GM12874 (cell line): ENCODE results near the gene SALL3.

ENCODE experiments used
- TF ChIP-seq, protein P1 (sequence below): IDR thresholded peaks from 2 replicates; pipeline ENCODE4 v1.5.1; 2011; ENCODE audit warnings: low read depth, mild to moderate bottlenecking, control low read depth, low read length, moderate library complexity; ENCODE audit not compliant: insufficient read depth

The SALL3 gene

DNA sequence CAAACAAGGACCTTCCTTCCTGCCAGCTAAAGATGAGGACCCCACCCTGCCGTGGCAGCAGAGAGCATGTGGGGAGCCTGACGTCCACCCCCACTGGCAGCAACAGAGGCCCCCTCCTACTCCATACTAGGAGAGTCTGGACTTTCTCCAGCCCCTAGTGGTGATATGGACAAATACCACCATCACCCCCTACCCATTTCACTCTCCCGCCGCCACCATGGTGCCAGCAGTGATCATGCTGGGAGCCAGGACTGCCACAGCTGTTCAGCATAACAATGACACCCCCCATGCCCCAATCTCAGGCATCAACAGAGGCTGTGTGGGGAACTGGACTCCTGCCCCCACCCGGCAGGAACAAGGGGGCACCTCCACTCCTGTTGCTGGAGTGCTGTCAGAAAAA, 46.9 kb downstream of the SALL3 start:
- TF ChIP-seq, protein P1, sequence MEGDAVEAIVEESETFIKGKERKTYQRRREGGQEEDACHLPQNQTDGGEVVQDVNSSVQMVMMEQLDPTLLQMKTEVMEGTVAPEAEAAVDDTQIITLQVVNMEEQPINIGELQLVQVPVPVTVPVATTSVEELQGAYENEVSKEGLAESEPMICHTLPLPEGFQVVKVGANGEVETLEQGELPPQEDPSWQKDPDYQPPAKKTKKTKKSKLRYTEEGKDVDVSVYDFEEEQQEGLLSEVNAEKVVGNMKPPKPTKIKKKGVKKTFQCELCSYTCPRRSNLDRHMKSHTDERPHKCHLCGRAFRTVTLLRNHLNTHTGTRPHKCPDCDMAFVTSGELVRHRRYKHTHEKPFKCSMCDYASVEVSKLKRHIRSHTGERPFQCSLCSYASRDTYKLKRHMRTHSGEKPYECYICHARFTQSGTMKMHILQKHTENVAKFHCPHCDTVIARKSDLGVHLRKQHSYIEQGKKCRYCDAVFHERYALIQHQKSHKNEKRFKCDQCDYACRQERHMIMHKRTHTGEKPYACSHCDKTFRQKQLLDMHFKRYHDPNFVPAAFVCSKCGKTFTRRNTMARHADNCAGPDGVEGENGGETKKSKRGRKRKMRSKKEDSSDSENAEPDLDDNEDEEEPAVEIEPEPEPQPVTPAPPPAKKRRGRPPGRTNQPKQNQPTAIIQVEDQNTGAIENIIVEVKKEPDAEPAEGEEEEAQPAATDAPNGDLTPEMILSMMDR, result no peak

DNA sequence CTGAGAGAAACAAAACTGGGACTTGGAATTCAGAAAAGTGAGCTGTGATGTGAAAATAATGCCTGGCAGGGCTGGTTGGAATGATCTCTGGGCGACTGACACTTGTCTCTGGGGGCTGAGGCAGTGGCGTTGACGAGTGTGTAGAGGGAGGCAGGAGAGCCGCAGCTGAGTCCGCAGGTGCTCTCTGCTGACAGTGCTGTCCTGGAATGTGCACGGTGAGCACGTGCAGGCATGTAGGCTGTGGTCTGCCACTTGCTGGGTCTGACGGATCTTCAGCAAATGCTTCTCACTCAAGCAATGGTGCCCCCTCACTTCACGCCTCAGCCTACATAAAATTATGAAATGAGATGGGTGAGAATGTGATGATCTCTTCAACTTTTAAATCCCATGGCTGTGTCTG, 51.1 kb downstream of the SALL3 start:
- TF ChIP-seq, protein P1, result no peak

DNA sequence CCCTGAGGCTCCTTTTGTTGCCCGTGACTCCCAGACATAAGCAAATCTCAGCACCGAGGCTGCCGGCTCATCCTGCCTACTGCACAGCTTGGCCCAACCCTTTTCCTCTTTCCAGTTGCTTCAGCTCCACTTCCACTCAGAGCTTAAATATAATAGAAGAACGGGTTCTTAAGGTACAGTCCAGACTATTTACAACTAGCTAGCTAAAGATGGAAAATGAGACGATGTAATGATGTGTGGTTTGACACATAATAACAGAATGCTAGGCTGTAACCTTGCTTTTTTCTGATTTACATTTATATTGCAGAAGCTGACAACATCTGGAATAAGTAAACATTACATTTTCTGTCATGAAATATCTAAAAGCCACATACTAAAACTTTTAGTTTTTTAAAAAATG, 62.7 kb downstream of the SALL3 start:
- TF ChIP-seq, protein P1, result no peak

DNA sequence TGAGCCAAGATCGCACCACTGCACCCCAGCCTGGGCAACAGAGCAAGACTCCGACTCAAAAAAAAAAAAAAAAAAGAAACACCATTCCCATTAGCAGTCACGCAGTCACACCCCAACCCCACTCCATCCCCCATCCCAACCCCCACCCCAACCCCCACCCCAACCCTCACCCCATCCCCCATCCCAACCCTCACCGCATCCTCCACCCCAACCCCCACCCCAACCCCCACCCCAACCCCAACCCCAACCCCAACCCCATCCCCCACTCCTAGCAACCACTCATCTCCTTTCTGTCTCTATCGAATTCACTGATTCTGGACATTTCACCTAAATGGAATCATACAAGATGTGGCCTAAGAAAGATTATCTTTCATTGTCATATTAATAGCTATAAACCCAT, 63.7 kb downstream of the SALL3 start:
- TF ChIP-seq, protein P1, result no peak

DNA sequence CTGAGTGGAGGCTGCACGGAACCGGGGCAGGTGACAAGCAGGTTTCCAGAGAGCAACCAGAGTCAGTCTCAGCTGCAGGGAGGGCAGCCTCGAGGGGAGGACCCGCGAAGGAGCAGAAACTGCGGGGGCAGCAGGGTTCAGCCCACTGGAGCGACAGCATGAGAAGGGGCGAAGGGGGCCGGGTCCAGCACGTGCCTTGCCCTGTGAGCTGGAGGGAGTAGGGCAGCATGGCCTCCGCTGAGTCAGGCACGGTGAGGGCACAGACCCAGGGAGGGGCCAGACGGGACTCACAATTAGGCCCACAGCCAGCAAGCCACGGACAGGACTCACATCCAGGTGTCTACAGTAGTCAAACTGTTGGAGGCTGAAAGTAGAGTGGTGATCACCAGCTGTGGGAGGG, 66.9 kb downstream of the SALL3 start:
- TF ChIP-seq, protein P1, result no peak

DNA sequence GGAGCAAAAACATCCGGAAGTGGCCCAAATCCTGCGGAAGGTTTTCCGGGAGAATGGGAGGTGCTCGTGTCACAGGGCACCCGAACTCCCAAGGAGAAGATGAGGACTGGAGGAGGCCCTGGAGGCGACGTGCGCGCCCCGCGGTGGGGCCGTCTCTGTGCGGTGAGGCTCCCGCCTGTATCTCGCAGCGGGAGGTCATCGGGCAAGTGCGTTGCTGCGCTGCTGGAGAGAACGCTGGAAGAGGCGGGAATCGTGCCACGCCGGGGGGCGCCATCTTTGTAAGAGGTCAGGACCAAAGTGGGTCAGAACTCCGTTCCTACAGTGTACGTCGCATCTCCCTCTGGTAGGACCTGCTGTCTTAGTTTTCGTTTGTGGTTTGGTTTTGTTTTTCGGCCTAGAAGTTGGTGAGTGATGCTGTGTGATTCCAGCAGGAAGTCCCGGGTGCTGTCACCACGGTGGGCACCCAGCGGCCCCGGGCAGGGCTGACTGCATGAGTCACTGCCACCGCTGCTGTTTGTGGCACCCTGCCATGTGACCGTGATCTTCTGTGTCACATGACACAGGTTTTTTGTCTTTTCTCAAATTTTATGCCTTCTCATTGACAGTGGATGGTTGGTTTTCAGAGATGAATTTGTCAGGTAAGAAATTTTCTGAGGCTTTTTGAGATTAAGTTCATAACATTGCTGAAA, 68.1 kb downstream of the SALL3 start:
- TF ChIP-seq, protein P1, result no peak

DNA sequence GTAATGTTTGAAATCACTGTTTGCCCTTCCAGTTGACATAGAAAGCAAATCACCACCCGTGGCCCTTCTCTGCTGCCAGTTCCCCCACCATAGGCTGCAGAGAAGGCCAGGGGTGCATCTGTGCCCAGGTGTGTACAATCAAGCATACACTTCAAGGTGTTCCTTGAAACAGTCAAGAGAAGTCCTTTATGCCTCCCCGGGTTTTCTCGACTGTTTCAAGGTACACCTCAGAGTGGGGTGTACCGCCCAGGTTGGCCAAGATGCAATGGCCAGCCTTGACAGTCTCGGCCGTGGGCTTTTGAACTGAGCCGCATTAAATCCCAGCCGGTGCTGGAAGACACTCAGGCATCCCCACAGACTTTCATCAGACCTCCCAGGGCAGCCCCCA, 68.6 kb downstream of the SALL3 start:
- TF ChIP-seq, protein P1, result no peak
